HPDE6-E6E7 (cell line): ENCODE data around the gene SPIC.
"Not testable (repeated sequence)": the region's sequence is repeated elsewhere in the genome, so short reads cannot be mapped to it uniquely, and the experiment has no call there.

Source experiments
- DNase-seq: peaks from one replicate; pipeline ENCODE4 v3.0.0; 2011; ENCODE audit warnings: missing footprints; ENCODE audit errors: extremely low spot score

SPIC gene

DNA sequence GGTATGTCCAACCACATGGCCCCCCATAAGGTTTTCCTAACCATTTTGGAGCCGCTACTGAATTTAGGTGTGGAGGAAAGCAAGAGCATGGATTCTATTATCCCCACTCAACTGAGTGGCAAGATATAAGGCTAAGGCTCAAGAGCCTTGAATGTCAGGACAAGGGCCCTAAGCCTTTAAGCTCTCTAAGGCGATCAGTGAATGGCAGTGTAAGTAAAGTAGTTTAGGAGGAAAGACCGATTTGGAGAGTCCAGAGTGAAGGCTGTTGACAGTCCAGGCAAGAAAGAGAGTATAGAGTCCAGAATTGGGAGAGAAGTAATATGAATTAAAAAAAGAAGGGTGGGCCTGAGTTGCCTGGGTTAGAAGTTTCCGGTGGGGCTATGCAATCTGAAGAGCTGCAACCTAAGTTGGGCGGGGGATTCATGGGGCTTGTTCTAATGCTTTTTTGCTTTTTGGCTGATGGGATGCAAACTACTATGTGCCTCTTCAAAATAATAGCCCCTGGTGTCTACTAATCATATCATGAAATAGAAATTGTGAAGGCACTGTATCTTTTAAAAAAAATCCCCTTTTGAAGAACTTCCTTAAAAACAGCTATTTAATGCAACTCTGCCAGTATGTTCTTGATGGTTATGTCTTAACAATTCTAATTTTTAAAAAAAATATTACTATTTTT, at the start of gene SPIC:
TSS of gene SPIC (plus strand) at position 626 of the 676 bp plus-strand sequence. CDS start 1,569 bp downstream, outside the sequence.
- no peak for DNase-seq

DNA sequence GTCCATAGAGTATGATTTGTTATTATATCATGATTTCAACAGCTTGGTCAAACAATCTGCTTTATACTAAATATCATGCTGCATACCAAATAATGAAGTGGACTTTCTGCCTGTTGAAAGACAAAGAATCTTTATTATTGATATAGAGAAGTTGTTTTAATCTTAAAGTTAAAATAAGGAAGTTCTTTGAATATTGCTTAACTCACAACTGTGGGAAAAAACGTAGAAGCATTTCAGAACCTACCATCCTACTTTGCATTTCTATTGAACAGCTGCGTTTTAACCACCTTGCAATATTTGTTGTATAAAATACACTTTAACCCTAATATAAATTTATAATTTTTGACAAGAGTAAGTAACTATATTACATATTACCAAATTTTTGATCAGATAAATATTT, 44.7 kb upstream of the SPIC start:
- no peak for DNase-seq

DNA sequence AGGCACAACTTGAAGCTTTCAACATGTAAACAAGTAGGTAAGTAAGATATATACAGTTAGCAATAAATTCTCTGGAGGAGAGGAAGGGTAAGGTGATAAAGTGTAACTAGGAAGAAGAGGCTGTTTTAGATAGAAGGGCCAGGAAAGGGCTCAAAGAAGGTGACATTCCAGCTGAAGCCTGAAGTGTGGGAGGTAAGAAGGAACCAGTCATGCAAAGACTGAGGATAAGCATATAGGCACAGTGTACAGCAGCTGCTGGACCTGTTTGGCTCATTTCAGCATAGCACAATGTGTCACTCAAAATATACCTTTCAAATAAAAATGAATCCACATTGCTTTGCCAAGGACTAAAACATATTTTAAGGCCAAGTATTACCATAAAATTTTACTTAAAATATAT, 39.0 kb upstream of the SPIC start:
- DNase-seq: no peak

DNA sequence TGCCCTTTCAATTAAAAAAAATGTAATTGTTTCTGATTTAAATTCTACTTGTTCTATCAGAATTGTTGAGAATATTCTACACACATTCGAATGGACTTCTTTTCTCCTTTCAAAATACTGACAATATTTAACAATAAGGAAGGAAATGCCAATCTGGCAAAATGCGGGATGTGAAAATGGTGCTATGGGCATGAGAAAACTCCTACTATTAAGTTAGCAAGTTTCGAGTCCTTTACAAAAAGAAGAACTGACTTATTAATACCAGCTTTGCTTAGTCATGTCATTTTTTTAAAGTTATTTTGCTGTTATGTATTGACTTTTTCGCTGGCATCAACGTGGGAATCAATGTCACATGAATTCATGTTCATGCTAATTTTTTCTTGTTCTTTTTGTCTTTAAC, 35.9 kb upstream of the SPIC start:
- no peak for DNase-seq

DNA sequence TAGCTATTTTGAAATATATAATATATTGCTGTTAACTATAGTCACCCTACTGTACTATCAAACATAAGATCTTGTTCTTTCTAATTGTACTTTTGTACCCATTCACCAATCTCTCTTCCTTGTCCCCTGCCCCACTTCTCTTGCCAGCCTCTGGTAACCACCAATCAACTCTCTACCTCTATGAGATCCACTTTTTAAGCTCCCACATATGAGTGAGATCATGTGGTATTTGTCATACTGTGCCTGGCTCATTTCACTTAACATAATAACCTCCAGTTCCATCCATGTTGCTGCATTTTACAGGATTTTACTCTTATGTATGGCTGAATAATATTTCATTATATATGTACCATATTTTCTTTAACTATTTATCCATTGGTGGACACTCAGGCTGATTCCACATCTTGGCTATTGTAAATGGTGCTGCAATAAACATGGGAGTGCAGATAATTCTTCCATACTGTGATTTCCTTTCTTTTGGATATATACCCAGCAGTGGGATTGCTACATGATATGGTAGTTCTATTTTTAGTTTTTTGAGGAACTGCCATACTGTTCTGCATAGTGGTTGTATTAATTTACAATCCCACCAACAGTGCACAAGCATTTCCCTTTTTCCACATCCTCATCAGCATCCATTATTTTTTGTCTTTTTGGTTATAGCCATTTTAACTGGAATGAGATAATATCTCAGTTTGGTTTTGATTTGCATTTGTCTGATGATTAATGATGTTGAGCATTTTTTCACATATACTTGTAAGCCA, 33.5 kb upstream of the SPIC start:
- DNase-seq: no peak

DNA sequence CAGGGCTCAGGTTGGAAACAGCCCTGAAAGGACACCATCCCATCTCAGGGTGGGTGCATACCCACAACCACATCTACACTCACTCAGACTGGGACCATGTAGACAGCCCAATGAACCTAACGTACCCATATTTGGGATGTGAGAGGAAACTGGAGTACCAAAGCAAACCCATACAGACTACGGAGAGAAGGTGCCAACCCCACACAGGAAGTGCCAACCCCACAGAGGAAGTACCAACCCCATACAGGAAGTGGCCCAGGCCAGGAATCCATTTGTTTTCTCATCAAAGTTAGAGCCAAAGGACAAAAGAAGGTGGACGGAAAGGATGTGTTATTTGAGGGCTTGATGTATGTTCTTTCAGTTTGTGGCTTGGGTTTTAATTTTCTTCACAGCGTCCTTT, 19.5 kb upstream of the SPIC start:
- DNase-seq: no peak

DNA sequence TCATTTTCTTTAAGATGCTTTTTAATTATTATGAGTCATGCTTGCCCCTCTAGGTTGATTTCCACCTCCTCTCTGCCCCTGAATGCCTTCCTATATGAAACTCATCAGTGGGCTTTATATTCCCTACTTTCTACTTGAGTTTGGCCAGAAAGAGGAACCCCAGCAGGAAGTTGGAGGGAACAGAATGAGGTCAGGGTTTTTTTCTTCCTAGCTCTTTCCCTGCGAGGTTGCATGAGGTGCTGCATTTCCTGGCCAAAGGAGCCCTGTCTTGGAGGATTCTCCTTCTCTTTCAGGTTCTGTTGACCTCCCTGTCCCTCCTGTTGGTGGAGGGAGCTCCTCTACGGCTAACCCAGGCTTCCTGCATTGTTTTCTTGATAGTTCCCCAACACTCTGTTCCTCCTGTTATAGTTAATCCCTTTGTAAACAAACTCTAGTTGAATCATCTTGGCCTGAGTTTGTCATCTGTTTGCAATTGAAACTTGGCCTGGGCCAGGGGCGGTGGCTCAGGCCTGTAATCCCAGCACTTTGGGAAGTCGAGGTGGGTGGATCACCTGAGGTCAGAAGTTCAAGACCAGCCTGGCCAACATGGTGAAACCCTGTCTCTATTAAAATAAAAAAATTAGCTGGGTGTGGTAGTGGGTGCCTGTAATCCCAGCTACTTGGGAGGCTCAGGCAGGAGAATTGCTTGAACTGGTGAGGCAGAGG, 15.3 kb upstream of the SPIC start:
- peak; percentile 85 for DNase-seq

DNA sequence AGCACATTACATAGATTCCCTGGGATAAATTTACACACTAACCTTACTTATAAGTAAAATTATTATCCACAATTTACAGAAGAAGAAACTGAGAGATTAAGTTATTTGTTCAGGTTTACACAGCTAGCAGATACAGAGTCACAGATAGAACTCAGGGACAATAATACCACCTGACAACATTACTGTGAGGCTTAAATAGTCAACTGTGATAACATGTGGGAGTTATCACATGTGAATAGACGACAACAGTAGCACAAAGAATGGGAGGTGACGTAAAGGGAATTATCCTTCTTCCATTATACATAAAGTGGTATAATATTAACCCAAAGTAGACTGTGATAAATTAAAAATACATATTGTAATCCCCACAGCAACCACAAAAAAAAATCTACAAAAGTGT, 6.2 kb upstream of the SPIC start:
- DNase-seq: no peak

DNA sequence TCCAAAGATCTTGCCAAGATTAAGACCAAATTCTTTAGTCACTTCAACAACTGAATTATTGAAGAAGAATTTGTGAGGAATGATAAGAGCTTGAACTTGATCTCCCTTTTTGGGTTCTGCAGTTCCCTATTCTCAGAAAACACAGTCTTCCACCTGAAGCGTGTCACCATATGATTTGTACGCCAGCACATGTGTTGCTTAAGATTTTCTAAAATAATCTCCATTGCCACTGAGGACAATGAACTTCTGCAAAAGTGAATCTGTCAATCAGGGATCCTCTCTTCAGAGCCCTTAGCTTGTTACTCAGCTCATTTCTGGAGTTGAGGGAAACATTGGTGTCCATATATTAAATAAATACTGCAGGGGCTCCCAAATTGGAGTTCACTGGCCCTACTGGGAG, 4.2 kb upstream of the SPIC start:
- DNase-seq: no peak

DNA sequence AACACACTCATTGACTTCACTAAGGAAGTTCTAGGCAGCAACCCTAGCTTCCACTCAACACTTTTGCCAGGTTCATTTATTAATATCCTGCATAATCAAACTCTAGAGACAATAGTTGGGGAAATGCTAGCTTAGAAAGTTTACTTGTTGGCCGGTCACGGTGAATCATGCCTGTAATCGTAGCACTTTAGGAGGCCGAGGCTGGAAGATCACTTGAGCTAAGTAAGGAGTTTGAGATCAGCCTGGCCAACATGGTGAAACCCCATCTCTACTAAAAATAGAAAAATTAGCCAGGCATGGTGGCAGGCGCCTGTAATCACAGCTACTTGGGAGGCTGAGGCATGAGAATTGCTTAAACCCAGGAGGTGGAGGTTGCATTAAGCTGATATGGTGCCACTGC, 3.3 kb upstream of the SPIC start:
- not testable (repeated sequence) for DNase-seq

DNA sequence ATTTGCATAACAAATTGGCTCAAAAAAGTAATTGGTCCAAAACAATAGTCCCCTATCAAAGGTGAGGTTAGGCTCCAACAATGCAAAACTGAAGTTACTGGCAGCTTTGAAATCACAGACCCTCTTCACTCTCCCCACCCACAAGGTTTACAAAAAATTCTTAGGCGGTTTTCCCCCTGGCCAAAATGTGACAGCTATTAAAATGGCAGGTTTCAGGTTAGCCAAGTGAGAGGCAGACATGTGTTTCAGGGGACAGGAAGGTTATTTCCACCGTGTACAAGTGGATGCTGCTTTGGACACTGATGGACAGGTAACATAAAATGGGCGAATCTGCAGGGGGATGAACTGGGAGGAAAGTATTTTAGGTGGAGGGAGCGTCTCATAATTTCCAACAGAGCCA, 888 bp upstream of the SPIC start:
- no peak for DNase-seq

DNA sequence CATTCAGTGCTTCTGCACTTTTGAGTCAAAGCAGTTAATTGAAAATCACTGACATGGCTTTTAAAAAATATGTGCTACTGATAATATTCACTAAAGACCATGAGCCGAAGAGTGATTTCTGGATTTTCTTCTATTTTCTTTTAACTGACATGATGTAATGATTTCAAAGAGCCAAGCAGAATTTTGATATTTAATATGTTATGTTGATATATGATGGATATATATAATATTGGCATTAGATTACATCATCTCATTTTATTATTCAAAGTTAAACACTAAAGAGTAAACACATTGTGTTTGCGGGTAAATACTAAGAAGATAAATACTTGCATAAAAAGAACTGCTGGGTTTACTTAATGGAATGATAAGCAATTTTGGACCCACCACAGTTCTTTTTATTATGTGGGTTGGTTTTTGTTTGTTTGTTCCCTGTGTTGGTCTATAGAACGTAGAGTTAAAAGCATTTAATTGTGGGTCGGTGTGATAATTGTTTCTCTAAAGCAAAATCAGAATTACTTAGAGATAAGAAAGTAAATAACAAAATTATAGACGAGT, 692 bp downstream of the SPIC start:
- DNase-seq: no peak

DNA sequence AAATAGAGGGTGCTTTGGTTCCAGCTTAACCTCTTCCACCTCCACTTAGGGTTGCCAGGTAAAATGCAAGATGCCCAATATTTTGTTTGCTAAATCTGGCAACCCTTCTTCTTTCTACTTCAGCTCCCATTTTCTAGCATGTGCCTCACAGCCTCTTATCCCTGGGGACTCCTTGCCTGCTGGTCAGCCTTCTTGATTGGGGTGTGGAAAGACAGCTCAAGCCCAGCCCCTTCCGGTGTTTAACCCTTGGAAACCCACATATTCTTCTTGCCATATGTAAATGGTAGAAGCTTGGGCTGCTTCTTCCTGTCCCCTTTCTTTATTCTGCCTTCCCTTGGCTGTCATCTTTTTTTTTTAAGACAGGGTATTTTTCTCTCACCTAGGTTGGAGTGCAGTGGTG, 5.7 kb downstream of the SPIC start:
- no peak for DNase-seq

DNA sequence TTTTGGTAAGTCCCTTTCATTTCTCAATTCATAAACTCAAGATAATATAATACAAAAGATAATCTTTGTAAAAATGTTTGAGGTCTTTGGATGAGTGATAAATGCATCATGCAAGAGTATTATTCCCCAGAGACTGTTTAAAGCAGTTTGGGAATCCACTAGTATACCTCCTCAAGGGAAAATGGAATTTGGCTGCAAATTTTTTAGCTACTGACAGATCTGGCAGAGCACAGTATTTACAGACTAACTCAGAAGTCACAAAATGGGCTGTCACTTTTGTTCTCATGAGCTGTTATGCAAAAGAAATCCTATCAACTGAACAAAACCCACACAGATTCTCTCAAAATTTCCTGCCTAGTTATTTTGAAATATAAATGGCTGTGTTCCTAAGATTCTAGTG, 9.9 kb downstream of the SPIC start:
- DNase-seq: no peak

DNA sequence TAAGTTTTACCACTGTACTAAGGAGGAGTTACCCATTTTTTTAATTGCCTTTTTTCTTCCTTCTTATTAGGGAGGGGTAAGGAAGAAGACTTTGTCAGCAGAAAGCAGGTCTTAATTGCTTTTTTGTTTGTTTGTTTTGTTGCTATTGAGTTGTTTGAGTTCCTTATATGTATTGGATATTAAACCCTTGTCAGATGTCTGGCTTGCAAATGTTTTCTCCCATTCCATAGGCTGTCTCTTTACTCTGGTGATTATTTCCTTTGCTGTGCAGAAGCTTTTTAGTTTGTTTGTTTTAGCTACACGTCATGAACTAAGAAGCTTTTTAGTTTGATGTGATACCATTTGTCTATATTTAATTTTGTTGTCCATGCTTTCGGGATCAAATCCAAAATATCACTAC, 13.3 kb downstream of the SPIC start:
- no peak for DNase-seq

DNA sequence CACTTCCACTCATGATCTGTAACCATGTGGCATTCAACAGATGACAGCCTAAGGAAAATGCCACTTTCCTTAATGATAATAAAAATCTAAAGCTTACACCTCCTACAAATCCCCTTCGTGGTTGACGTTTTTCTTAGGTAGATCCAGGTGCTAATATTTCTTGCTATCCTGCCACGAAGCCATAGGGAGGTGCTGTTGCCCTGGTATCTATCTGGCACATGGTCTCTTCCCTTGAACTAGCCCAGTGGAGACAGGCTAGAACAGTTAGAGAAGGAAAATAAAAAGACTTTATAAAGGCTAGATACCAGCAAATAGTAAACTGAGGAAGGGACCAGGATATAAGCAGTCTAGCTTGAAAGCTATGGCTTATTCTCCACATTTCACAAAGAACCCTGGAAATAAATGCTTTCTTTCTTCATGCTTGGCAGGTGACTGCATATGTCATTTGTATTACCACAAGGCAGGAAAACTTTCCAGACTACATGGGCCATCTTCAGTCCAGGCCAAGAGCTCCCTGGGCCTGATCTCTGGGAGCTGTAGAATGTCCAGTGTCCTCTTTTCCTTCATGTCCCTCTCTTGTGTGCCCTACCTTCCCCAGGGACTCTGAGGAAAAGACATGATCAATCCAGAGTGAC, 15.3 kb downstream of the SPIC start:
- DNase-seq: peak; percentile 10

DNA sequence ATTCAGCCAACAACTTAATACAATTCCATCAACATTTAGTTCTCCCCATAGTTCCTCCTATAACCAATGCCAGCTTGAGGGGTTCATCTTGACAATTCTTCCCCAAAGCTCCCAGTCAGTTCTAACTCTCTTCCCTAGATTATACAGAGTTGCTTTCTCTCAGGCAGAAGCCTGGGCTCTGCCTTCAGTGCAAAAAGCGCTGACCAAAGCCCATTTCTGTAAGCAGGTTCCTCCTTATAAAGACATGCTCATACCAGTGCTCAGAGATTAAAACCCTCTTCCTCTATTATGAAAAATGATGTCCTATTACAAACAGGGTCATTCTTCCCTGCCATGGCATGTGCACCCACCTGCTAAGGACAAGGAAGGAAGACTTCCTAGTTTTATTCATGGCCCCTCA, 16.2 kb downstream of the SPIC start:
- no peak for DNase-seq

DNA sequence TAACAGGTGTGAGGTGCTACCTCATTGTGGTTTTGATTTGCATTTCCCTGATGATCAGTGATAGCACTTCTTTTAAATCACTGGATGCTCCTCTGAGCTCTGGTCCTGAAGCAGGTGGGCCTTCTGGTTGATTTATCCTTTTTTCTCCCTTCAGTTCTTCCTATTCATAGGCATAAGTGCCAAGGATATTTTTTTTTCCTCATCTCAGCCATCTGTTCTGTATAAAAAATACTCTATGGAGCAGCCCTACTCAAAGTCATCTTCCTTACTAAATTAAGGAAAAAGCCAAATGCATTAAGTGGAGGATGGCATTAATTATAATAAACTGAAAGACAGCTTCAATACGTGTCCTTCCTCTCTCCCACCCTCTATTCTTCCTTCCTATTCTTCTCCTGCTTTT, 18.4 kb downstream of the SPIC start:
- no peak for DNase-seq

DNA sequence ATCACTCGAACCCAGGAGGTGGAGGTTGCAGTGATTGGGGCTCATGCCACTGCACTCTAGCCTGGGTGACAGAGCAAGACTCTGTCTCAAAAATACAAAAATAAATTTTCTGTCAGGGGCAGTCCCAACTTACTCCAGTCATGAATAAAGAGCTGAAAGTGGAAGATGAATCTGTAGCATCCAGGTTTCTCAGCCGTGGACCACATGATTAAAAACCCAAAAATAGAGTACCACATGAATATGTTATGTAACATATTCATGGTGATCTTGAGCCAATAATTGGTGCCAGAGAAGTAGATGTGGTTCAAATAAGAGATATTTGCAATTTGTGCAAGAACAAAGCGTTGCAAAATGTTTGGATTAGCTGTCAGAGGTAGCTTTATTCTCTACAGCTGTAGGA, 23.1 kb downstream of the SPIC start:
- DNase-seq: no peak

DNA sequence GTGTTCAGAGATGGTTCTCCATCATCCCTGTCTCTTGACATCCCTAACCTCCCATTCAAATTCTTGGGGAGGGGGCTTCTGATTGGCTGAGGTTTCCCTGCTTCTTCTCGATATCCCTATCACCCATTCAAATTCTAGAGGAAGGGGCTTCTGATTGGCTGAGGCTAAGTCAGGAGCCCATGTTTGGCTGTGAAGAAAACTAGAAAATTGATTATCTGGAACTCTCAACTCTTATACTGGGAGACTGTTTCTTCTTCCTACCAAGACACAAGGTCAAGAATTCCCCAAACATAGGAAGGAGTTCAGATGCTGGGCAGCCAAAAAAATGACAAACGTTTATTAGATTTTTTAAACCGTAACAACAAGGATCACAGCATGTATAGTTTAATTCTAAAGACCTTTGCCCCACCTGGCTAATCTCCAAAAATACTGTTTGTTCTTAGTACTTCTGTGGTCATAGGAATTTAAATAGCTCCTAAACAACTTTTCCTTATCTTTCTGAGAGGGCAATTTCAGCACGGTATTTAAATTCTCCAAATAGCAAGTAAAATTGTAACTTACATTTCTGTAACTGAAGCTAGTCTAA, 26.4 kb downstream of the SPIC start:
- DNase-seq: no peak

DNA sequence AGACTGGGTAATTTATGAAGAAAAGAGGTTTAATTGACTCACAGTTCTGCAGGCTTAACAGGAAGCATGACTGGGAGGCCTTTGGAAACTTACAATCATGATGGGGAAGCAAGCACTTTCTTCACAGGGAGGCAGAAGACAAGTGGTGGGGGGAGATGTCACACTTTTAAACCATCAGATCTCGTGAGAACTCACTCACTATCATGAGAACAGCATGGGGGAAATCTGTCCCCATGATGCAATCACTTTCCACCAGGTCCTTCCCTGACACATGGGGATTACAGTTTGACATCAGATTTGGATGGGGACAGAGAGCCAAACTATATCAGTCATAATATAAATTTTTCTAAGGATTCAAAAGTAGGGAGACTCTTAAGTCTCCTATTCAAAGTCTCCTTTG, 46.0 kb downstream of the SPIC start:
- no peak for DNase-seq

DNA sequence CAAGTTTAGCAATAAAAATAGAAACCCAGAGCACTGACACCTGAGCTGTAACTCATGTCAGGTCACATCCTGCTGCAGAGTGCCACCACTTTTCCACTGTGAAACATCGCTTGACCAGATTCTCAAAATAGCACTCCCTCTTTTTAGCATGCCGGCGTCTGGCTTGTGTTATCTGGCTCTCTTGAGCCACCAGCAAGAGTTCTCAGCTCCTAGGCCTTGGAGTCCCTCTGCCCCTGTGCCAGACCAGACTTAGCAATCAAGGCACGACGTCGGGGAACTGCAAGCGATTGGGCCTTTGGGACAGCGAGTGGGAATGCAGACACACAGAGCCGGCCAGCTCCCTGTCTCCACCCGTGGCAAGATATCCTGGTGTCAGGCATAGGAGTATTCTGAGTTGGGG, 52.5 kb downstream of the SPIC start:
- DNase-seq: no peak
